Measurements from ENCODE around the gene EFNA1. TPM values are rescaled to one million over a fixed set of nuclear protein-coding genes. Genes with fewer than 3 reads are reported as not detected.

The EFNA1 gene
- total RNA-seq, result 1.8 and 14.9 TPM in 2 replicates

GRCh38 chr1:155127105-155127966 is at the start of gene EFNA1:
TSS of gene EFNA1 (plus strand) at chr1:155127876. CDS start at chr1:155127978, 102 bp downstream.

GRCh38 chr1:155078469-155079209 is 49.0 kb upstream of the EFNA1 start, which contains the start of gene EFNA3:
TSS of gene EFNA3 (plus strand) at chr1:155078837. CDS start at chr1:155078942, 105 bp downstream.

GRCh38 chr1:155135415-155136028 is 7.8 kb downstream of the EFNA1 start, which contains the start of gene SLC50A1:
TSS of gene SLC50A1 (plus strand) at chr1:155135852. CDS start at chr1:155135912, 60 bp downstream.

GRCh38 chr1:155139895-155140629 is 12.4 kb downstream of the EFNA1 start, which contains the start of gene DPM3:
TSS of gene DPM3 (minus strand) at chr1:155140531. CDS start at chr1:155140240, 291 bp downstream.

GRCh38 chr1:155172732-155173477 is 45.2 kb downstream of the EFNA1 start, which contains the start of gene KRTCAP2:
TSS of gene KRTCAP2 (minus strand) at chr1:155173304. CDS start at chr1:155173224, 80 bp downstream.

GRCh38 chr1:155173478-155174323 is 46.0 kb downstream of the EFNA1 start, which contains the start of gene TRIM46:
TSS of gene TRIM46 (plus strand) at chr1:155173849. CDS start at chr1:155173967, 118 bp downstream.

Other genes with a start within 250 kb of the EFNA1 start
- 3.8 and 7.0 TPM in 2 replicates for gene PMVK, start 191.2 kb upstream of the EFNA1 start, total RNA-seq
- gene PBXIP1, start 171.8 kb upstream of the EFNA1 start, total RNA-seq, result 67.4 and 92.9 TPM in 2 replicates
- 20.4 and 26.2 TPM in 2 replicates for gene PYGO2, start 166.1 kb upstream of the EFNA1 start, total RNA-seq
- gene SHC1, start 157.1 kb upstream of the EFNA1 start, total RNA-seq, result 188 and 278 TPM in 2 replicates
- gene CKS1B, start 153.2 kb upstream of the EFNA1 start, total RNA-seq, result 43.8 and 135 TPM in 2 replicates
- 27.4 and 30.3 TPM in 2 replicates for gene FLAD1, start 144.5 kb upstream of the EFNA1 start, total RNA-seq
- not detected in 2 replicates for gene LENEP, start 134.3 kb upstream of the EFNA1 start, total RNA-seq
- 18.7 and 19.7 TPM in 2 replicates for gene ZBTB7B, start 125.1 kb upstream of the EFNA1 start, total RNA-seq
- not detected in 2 replicates for gene DCST2, start 94.1 kb upstream of the EFNA1 start, total RNA-seq
- not detected in 2 replicates for gene DCST1, start 94.1 kb upstream of the EFNA1 start, total RNA-seq
- 33.1 and 81.6 TPM in 2 replicates for gene ADAM15, start 76.6 kb upstream of the EFNA1 start, total RNA-seq
- 10.2 and 11.7 TPM in 2 replicates for gene EFNA4, start 64.1 kb upstream of the EFNA1 start, total RNA-seq
- 1.7 and 1.9 TPM in 2 replicates for gene EFNA3, start 49.0 kb upstream of the EFNA1 start, total RNA-seq
- gene SLC50A1, start 8.0 kb downstream of the EFNA1 start, total RNA-seq, result 21.5 and 51.5 TPM in 2 replicates
- gene DPM3, start 12.7 kb downstream of the EFNA1 start, total RNA-seq, result 87.8 and 104 TPM in 2 replicates
- 133 and 203 TPM in 2 replicates for gene KRTCAP2, start 45.4 kb downstream of the EFNA1 start, total RNA-seq
- 3.6 and 6.4 TPM in 2 replicates for gene TRIM46, start 46.0 kb downstream of the EFNA1 start, total RNA-seq
- gene THBS3, start 80.0 kb downstream of the EFNA1 start, total RNA-seq, result 15.5 and 19.9 TPM in 2 replicates
- gene MTX1, start 80.8 kb downstream of the EFNA1 start, total RNA-seq, result 70.7 and 116 TPM in 2 replicates
- gene ENTREP3, start 127.6 kb downstream of the EFNA1 start, total RNA-seq, result 15.5 and 45.0 TPM in 2 replicates
- gene SCAMP3, start 134.5 kb downstream of the EFNA1 start, total RNA-seq, result 73.5 and 116 TPM in 2 replicates
- gene CLK2, start 145.6 kb downstream of the EFNA1 start, total RNA-seq, result 19.5 and 23.6 TPM in 2 replicates
- 0.08 and 0.26 TPM in 2 replicates for gene HCN3, start 149.6 kb downstream of the EFNA1 start, total RNA-seq
- gene PKLR, start 173.6 kb downstream of the EFNA1 start, total RNA-seq, result not detected in 2 replicates
- gene FDPS, start 181.0 kb downstream of the EFNA1 start, total RNA-seq, result 85.9 and 462 TPM in 2 replicates
- 30.7 and 32.8 TPM in 2 replicates for gene RUSC1, start 193.0 kb downstream of the EFNA1 start, total RNA-seq

Measured in epithelial cell of alveolus of lung (primary cell).